ENCODE results near the gene ZNF611. TPM values are rescaled to one million over a fixed set of nuclear protein-coding genes. Genes with fewer than 3 reads are reported as not detected.

Gene ZNF611
- total RNA-seq, 2 donors from 2014 or later, result 12.0 to 15.3 TPM

DNA sequence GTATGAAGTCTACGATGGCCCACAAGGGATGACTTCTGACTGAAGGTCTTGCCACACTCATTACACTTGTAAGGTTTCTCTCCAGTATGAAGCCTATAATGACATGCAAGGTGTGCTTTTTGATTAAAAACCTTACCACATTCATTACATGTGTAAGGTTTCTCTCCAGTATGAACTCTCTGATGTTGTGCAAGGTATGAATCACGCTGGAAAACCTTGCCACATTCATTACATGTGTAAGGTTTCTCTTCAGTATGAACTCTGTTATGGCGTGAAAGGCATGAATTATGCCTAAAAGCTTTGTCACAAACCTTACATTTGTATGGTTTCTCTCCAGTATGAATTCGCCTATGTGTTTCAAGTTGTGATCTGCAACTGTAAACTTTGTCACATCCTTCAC is 81.7 kb downstream of the ZNF611 start:
- DNase-seq (ENCODE audit: low spot score), result no peak
- 97% methylated on average over 4 of the region's 4 CpGs for WGBS
- intact Hi-C loops (cut with DNase I), result no loop called here
- H3K9me3 ChIP-seq, result no peaks in the 10 kb centered on the region
- no peak overlapping the region for H3K4me3 ChIP-seq
- H3K27me3 ChIP-seq (replicated peaks; ENCODE audit: insufficient read depth), result no peaks in the 10 kb centered on the region
- no peak overlapping the region for H3K27ac ChIP-seq
- TF ChIP-seq POLR2A (IDR thresholded peaks at IDR 0.05) (no peak), POLR2AphosphoS5 (IDR thresholded peaks at IDR 0.05) (no peak)
- TF ChIP-seq, protein P1, sequence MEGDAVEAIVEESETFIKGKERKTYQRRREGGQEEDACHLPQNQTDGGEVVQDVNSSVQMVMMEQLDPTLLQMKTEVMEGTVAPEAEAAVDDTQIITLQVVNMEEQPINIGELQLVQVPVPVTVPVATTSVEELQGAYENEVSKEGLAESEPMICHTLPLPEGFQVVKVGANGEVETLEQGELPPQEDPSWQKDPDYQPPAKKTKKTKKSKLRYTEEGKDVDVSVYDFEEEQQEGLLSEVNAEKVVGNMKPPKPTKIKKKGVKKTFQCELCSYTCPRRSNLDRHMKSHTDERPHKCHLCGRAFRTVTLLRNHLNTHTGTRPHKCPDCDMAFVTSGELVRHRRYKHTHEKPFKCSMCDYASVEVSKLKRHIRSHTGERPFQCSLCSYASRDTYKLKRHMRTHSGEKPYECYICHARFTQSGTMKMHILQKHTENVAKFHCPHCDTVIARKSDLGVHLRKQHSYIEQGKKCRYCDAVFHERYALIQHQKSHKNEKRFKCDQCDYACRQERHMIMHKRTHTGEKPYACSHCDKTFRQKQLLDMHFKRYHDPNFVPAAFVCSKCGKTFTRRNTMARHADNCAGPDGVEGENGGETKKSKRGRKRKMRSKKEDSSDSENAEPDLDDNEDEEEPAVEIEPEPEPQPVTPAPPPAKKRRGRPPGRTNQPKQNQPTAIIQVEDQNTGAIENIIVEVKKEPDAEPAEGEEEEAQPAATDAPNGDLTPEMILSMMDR (IDR thresholded peaks at IDR 0.05), result no peak
- peaks cover 0 to 3% of the 10 kb centered on the region in 2 donors for H3K36me3 ChIP-seq
- no peaks in the 10 kb centered on the region for H3K4me1 ChIP-seq (replicated peaks)

Other genes starting within 250 kb of the ZNF611 start
- gene ZNF808, start 207.4 kb downstream of the ZNF611 start, total RNA-seq, result 10 to 100 TPM; 14.5 to 21.7 TPM
- 10 to 100 TPM; 15.4 to 22.1 TPM for gene ZNF701, start 164.8 kb downstream of the ZNF611 start, total RNA-seq
- gene ZNF83, start 96.7 kb downstream of the ZNF611 start, total RNA-seq, result 10 to 100 TPM; 36.3 to 62.1 TPM
- 10 to 100 TPM in 1 of 2 donors, 1 to 10 TPM in 1; 8.7 to 21.2 TPM for gene ZNF600, start 51.7 kb upstream of the ZNF611 start, total RNA-seq
- gene ZNF28, start 86.6 kb upstream of the ZNF611 start, total RNA-seq, result 10 to 100 TPM; 19.2 to 26.8 TPM
- 10 to 100 TPM; 21.0 to 49.2 TPM for gene ZNF468, start 122.6 kb upstream of the ZNF611 start, total RNA-seq
- 10 to 100 TPM; 20.0 to 42.9 TPM for gene ZNF320, start 162.6 kb upstream of the ZNF611 start, total RNA-seq
- gene ZNF888, start 188.4 kb upstream of the ZNF611 start, total RNA-seq, result 10 to 100 TPM; 21.4 to 34.5 TPM
- gene ZNF816, start 227.8 kb upstream of the ZNF611 start, total RNA-seq, result 10 to 100 TPM; 15.8 to 31.8 TPM